NCI-H748 (cell line): ENCODE results near the gene RCL1.

ENCODE experiments used
- DNase-seq: peaks from one replicate; lab custom pipeline; 2025; ENCODE audit not compliant: unreplicated experiment; lab: John Stamatoyannopoulos, UW

RCL1 gene

DNA sequence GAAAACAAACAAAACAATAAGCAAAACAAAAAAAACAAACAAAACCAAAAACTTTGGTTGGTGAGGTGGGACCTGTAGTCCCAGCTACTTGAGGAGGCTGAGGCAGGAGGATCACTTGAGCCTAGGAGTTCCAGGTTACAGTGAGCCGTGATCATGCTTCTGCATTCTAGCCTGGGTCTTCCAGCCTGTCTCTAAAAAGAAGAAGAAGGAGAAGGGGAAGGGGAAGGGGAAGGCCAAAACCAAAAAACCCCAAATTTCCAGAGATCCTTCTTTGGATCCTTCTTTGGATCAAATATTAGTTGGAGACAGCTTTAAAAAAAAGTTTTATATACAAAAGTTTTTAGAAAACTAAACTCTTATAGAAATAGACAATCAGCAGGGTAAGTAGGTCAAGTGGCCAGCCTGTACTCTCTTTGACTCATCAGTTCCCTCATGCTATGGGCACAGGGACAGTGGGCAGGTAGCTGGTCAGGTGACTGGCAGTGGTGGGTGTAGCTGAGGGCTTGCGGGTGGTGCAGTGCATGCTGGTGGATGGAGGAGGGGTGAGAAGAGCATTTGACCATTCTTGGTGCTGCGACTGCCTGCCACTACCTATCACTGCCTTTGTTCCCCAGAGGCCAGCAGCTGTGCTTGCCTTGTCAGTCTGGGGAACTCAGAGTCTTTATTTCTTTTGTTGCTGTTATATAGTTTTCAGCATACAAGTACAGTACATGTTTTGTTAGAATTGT, 12.6 kb downstream of the RCL1 start:
- DNase-seq = no peak

DNA sequence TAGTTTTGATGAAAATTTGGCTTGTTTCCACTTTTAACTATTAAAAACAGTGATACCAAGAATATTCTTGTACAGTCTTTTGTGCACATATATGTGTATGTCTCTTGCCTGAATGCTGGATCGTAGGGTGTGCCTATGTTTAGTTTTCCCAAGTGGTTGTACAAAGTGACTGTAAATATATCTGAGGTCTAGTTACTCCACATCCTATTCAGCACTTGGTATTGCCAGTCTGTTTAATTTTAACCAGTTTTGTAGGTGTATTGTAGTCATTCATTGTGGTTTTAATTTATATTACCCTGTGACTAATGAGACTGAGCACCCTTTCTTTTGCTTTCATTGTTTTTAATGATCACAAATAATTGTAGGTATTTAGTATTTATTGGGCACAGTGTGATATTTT, 17.8 kb downstream of the RCL1 start:
- DNase-seq = peak; percentile 21

DNA sequence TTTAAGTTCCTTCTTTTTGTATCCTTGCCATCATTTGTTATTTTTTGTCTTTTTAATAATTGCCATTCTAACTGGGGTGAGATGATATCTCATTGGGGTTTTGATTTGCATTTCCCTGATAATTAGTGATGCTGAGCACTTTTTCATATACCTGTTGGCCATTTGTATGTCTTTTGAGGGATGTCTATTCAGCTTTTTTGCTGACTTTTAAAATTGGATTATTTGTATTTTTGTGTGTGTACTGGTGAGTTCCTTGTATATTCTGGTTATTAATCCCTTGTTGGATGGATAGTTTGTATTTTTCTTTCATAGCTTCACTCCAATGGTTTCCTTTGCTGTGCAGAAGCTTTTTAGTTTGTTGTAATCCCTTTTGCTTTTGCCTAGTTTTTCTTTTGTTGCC, 19.1 kb downstream of the RCL1 start:
- DNase-seq = no peak

DNA sequence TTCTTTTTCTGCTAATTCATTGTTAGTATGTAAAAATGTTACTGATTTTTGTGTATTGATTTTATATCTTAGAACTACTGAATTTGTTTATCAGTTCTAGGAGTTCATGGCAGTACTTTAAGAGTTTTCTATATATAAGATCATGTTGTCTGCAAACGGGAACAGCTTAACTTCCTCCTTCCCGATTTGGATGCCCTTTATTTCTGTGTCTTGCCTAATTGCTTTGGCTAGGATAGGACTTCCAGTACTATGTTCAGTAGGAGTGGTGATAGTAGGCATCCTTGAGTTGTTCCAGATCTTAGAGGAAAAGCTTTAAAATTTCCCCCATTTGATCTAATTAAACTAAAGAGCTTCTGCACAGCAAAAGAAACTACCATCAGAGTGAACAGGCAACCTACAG, 20.1 kb downstream of the RCL1 start:
- no peak for DNase-seq

DNA sequence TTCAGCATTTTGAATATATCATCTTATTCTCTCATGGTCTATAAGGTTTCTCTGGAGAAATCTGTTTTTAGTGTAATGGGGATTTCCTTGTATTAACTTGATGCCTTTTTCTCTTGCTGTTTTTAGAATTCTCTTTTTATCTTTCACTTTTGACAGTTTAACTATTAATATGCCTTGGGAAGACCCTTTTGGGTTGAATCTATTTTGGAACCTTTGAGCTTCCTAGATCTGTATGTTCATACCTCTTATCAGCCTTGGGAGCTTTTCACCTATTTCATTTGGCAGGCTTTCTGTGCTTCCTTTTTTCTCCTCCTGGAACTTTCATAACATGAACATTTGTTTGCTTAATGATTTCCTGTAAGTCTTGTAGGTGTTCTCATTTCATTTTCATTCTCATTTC, 22.2 kb downstream of the RCL1 start:
- no peak for DNase-seq

DNA sequence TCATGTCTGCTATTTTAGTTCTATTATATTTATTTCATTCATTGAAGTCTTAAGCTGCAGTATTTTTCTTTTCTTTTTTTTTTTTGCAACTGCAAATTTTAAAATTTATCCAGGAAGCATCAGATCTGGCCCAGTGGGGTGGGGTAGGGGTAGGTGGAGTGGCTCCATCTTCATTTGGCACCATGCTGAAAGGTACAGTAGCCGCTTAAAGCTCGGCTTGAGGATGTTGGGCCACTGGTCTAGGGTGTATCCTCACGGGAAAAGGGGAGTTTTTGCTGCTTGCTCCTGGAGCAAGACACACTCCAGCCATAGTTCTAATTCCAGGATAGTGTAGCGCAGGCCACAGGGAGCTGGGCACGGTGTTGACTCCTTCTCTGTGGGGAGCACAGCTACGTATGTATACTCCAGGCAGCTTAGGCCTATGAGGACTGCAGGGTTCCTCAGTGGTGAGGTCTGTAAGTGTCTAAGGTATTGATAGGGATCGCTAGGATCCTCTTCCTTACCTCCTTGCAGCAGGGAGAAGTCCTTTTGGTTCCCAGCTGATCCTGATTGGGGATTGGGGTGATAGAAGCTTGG, 22.7 kb downstream of the RCL1 start:
- DNase-seq = no peak

DNA sequence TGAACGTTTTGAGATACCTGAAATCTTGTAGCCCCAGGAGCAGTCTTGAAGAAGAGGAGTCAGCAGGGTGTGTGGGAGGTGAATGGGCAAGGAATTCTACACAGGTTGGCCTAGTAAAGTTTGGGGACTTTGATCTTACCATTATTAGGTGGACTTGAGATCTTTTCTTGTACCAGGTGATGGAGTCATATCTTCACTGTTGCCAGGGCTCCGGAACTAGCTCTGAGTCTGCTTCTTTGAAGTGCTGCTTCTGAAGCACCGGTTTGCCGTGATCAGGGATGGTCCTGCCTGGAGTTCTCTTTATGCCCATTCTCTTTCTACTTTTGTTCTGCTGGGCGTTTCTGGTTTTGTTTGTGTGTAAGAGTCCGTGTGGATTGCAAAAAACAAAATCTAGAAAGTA, 27.4 kb downstream of the RCL1 start:
- no peak for DNase-seq

DNA sequence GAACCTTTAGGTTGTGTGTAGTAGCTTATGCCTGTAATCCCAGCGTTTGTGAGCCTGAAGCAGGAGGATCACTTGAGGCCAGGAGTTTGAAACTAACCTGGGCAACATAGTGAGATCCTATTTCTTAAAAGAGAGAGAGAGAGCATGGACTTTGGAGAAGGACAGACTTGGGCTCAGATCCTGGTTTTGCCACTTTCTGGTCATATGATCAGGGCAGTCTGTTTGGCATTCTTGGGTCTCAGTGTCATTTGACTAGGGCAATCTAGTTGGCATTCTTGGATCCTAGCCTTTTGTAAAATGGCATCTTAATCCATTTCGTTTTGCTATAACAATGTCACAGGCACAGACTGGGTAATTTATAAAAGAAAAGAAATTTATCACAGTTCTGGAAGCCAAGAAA, 28.4 kb downstream of the RCL1 start:
- DNase-seq = no peak

DNA sequence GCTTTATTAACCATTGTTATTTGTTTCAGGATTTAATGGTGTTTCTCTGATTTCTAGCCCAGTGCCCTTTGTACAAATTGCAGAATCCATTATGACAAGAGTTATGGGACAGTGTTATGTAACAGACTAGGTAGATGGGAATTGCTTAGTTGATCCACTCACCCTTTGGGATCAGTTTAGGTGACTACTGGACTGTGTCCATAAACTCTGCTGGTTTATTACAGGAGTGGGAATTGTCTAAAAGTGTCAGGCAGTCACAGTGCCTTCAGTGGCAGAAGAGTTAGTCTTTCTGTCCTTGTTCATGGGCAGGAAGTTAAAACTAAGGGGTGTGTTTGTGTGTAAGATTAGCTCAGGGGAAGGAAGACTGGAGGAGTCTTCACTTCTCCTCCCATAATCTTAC, 29.3 kb downstream of the RCL1 start:
- no peak for DNase-seq

DNA sequence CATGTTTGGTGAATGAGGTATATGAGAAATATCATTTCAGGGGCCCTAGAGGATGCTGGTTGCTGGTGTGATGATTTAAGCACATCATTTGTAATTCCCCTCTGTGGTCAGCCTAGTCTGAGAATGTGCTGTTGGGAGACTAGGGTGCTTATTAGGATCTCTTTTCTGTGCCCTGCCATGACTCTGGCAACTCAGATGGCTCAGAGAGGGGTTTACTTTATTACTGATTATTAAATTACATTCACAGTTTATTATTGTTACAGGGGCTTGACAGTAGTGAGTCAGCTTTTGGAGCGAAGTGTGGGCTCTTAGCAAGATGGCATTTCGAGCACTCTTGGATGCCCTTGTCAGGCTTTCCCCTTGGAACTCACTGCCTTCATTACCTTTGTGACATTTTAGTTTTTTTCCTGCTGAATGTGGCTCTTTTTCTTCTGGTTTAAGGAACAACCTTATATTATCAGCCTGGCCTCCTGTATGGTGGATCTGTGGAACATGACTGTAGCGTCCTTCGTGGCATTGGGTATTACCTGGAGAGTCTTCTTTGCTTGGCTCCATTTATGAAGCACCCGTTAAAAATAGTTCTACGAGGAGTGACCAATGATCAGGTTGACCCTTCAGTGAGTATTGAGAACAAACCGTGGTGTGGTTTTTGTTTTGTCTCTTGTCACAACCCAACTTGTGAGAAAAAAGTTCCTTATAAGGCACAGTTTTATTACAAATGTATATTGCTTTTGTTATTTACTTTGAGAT, 33.8 kb downstream of the RCL1 start:
- DNase-seq = no peak

DNA sequence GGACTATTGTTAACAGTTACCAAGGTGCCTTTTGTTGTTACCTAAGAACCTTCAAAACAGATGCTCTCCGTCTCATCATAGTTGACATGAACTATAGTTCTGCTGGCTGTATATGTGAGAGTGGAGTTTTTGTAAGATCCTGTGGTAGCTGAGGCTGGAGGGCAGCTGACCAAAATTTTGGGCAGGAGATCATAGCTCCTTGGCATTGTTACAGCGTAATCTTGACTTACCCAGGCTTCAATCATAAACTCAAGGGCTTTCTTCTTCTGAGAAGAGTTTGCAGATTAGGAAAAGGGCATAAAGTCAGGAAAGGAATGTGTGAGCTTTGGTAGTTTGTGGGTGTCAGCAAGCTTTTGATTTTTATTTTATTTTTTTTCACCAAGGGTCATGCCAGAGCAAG, 34.5 kb downstream of the RCL1 start:
- no peak for DNase-seq

DNA sequence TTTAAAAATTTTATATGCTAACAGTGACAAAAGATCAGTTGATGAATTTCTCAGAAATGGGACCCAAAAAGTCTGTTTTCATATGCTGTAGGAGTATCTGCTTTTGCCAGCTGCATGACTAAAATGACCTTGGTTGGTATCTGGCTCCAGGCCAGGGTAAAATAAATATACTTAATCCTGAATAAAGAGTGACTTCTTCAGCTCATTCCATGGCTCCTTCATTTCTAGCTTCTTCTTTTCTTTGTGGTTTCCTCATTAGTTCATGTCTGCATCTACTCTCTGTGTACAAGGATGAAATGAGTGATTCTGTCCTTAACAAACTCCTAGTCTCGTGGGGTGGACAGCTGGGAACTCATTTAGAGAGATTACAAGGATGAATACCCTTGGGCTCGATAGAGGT, 36.0 kb downstream of the RCL1 start:
- DNase-seq = no peak

DNA sequence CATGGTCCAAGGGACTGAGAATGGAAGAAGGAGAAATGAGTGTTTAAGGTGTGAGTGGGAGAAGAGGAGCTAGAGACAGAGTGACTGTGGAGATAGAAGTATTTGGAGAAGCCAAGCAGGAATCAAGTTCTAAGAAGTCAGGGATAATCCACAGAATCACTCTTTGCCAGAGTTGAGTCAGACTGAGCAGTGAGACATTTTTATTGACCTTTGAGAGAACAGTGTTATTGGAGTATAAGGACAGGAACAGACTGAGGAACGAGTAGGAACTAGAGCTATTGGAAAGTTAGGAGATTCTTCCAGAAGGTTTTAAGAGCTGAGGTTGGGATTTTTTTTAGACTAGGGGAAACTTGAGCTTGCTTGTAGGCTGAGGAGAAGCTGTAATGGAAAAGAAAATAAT, 37.2 kb downstream of the RCL1 start:
- no peak for DNase-seq

DNA sequence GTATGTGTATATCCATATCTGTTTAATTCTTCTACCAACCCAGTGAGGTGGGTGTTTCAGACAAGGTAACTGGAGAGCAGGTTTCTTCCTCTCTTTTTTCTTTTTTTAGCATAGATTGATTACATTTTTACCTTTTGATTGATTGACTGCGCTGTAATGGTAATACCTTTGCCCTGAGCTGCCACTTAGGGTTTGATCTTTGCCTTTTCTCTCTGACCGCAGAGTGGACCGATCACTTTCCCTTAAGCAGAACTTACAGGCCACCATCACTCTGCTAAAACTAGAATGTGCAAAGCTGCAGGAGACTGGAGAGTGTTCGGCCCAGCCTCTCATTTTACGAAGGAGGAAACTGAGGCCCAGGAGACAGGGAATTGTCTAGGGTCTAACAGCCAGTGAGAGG, 38.0 kb downstream of the RCL1 start:
- no peak for DNase-seq

DNA sequence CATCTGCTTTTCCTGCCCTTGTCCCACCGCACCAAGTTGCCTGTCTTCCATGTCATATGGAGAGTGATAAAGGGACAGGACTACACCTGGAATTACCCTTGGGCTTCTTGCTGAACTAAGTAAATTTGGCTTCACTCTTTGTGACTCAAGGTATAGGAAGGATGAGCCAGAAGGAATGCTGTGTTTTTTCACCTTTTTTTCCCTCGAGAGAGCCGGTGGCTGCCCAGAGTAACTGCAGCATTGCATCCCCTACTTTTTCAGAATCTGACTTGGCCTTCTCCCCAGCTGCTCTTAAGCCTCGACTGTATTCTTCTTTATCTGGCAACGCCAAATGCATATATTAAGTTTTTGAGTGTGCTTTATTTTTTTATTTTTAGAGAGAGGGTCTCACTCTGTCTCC, 38.4 kb downstream of the RCL1 start:
- no peak for DNase-seq

DNA sequence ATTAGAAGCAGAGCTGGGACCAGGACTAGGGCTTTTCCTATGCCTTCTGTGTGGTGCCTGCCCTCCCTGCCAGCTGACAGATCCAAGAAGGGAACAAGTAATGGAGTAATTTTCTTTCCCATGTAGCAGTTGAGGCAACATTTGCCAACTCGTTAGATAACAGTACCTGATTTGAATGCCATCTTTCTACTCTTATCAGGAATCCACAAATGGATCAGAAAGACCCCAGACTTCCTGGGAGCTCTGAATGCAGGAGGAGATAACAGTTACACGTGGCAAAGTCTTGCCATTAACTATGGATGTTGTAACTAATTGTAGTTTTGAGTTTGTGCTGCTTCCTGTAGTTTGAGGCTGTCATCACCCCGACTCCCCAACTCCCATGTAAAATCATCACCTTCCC, 39.2 kb downstream of the RCL1 start:
- no peak for DNase-seq

DNA sequence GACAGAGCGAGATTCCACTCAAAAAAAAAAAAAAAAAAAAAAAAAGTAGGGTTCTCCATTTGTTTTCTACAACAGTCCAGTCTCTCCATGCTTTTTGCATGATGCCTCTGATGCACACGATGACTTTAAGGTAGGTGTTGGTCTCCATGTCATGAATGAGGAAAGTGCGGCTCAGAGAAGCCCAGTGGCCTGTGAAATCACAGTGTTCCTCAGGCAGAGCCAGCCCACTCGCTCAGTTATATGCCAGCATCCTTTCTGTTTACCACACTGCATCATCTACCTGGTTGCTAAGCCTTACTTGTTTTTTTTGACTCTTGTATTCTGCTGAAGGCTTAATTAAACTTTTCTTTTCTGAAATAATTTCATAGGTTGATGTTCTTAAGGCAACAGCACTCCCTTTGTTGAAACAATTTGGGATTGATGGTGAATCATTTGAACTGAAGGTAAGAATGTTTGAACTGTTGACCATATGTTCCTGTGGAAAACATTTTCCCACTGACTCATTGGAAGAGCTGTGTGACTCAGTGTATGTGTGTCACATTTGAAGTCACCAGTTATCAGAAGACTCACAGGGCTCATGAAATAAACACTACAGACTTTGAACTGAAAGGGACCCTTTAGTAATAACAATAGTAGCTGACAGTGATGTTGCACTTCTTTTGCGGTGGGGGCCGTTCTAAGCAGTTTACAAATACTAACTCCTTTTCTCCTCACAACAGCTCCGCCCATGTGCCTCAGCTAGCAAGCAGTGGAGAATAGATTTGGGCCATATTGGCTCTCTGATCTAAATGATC, 40.2 kb downstream of the RCL1 start:
- DNase-seq = no peak

DNA sequence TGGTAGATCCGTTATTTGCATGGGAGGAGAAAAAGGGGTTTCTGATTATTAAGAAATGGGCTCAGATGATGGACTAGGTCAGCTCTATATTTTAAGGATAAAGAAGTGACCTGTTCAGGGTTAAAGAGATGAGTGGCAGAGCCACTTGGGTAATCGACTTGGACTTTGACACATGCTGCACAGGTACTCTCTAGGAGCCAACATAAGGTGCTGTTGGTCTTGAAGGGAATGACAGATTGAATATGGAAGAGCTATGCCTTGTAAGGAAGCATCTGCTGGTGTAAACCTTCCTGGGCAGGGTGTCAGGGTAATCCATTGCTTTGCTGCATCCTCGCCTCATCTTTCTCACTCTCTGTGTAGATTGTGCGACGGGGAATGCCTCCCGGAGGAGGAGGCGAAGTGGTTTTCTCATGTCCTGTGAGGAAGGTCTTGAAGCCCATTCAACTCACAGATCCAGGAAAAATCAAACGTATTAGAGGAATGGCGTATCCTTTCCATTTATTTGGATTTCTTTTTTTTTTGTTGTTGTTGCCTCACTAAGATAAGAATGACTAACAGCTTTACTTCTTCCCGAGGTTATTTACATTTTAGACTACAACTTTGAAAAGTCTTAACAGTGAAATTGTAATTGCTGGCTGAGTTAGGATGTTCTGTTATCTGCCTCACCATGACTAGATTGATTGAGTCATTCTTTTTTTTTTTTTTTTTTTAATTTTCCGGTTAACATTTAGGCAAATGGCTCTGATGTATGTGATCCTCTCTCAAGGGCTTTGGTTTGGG, 41.2 kb downstream of the RCL1 start:
- no peak for DNase-seq

DNA sequence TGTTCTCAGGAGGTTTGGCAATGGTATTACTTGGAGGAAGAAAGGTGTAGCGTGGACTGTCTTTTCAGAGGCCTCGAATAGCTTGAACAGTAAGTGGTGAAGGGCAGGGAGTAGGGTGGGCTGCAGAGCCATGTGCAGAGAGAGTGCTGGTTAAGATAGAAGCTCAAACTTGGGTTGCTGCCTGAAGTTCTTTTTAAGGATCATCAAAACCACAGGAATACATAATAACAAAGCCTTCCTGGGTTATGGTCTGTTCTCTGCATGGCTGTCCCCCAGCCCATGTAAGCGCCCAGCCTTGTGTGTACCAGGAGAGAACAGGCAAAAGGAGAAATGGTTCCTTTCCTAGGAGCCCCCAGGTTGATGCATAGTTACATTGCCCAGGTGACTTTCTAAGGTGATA, 43.9 kb downstream of the RCL1 start:
- no peak for DNase-seq

DNA sequence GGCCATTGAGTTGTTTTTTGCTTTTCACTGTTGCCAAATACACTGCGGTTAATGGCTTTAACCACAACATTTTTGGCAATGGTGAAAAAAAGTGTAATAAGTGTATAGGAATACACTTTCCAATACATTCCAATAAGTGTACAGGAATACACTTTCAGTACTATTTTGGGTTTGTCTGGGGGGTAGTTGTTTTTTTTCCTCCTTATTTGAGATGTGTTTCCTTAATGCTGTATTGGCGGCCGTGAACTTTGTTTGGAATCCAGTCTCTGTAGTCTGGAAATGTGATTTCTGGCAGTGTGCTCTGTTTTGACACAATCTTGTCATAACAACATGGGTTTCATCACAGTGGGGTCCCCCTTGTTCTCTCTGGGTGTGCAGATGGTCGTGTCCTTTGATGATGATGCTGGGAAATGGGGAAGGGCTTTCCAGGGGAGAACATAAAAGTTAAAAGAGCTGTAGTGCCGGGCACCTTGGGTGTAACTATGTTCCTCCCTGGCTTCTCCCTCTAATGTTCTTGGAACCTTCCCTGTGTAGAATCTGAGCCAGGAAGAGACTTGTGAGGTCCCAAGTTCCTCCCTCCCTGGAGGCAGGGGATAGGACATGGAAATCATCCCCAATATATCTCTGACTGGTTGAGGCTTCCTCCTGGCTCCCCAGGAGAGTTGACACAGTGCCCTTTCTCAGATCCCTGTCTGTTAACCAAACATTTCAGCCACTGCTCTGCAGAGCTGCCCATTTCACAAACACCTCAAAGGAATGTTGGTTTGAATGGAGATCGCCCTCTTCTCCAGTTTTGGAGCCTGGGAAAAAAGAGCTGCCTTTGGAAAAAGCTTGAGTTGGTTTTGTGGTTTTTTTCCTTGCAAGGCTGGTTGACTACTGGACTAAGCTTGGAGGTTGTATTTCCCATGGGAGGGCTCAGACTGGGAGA, 44.8 kb downstream of the RCL1 start:
- DNase-seq = no peak
